GM12878 (cell line): Measurements from ENCODE around the gene IPO11.

Experiments
- BACH1 ChIP-seq: fragments of 450-650 bp; IDR thresholded peaks from 2 replicates; pipeline ENCODE4 v1.6.1; 2017; ENCODE audit warnings: mild to moderate bottlenecking, borderline replicate concordance
- EP300 ChIP-seq, 2 experiments: fragments of 150-350 bp in 1 of 2; IDR thresholded peaks; 2 replicates each; pipeline ENCODE4 v1.6.1; 2011 to 2012; ENCODE audit warnings: low read depth in 2 of 2, low read length in 2 of 2, borderline replicate concordance in 1 of 2, improper control_type of control experiment in 1 of 2, inconsistent platforms in 1 of 2; ENCODE audit not compliant: control insufficient read depth in 1 of 2
- NFIC ChIP-seq: IDR thresholded peaks from 2 replicates; pipeline ENCODE4 v1.6.1; 2012; ENCODE audit warnings: low read depth, mild to moderate bottlenecking, inconsistent platforms, low read length, moderate library complexity
- POLR2AphosphoS5 ChIP-seq: IDR thresholded peaks from 2 replicates; pipeline ENCODE4 v1.6.1; 2011; ENCODE audit warnings: mild to moderate bottlenecking, low read length, inconsistent platforms
- TARDBP ChIP-seq: IDR thresholded peaks from 2 replicates; pipeline ENCODE4 v1.6.1; 2016; ENCODE audit warnings: borderline replicate concordance
- TF ChIP-seq, protein P1 (sequence below): fragments of 150-350 bp; IDR thresholded peaks from 2 replicates; pipeline ENCODE4 v1.6.1; 2016; ENCODE audit warnings: low read depth, low read length
- TF ChIP-seq, protein P2 (sequence below): IDR thresholded peaks from 2 replicates; pipeline ENCODE4 v1.6.1; 2012; ENCODE audit warnings: low read depth, low read length, improper control_type of control experiment
- TF ChIP-seq, protein P3 (sequence below): IDR thresholded peaks from 2 replicates; pipeline ENCODE4 v1.6.1; 2012; ENCODE audit warnings: low read length, inconsistent platforms
- TF ChIP-seq, protein P4 (sequence below), 3 experiments: IDR thresholded peaks in 2 of 3; conservative IDR thresholded peaks in 1 of 3; 2 replicates each; pipeline ENCODE4 v1.5.1; 2011; ENCODE audit warnings: low read depth in 3 of 3, low read length in 3 of 3, mild to moderate bottlenecking in 3 of 3, control low read depth in 2 of 3, moderate library complexity in 2 of 3, inconsistent platforms in 1 of 3, mixed read lengths in 1 of 3; ENCODE audit not compliant: control insufficient read depth in 2 of 3, insufficient read depth in 1 of 3; ENCODE audit errors: extremely low read depth in 1 of 3

- TF ChIP-seq, protein P1, sequence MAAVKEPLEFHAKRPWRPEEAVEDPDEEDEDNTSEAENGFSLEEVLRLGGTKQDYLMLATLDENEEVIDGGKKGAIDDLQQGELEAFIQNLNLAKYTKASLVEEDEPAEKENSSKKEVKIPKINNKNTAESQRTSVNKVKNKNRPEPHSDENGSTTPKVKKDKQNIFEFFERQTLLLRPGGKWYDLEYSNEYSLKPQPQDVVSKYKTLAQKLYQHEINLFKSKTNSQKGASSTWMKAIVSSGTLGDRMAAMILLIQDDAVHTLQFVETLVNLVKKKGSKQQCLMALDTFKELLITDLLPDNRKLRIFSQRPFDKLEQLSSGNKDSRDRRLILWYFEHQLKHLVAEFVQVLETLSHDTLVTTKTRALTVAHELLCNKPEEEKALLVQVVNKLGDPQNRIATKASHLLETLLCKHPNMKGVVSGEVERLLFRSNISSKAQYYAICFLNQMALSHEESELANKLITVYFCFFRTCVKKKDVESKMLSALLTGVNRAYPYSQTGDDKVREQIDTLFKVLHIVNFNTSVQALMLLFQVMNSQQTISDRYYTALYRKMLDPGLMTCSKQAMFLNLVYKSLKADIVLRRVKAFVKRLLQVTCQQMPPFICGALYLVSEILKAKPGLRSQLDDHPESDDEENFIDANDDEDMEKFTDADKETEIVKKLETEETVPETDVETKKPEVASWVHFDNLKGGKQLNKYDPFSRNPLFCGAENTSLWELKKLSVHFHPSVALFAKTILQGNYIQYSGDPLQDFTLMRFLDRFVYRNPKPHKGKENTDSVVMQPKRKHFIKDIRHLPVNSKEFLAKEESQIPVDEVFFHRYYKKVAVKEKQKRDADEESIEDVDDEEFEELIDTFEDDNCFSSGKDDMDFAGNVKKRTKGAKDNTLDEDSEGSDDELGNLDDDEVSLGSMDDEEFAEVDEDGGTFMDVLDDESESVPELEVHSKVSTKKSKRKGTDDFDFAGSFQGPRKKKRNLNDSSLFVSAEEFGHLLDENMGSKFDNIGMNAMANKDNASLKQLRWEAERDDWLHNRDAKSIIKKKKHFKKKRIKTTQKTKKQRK = no peak
- no peak for TF ChIP-seq TARDBP
- no peak for TF ChIP-seq BACH1
- TF ChIP-seq, protein P2, sequence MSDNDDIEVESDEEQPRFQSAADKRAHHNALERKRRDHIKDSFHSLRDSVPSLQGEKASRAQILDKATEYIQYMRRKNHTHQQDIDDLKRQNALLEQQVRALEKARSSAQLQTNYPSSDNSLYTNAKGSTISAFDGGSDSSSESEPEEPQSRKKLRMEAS = no peak
- TF ChIP-seq EP300 (IDR thresholded peaks at IDR 0.05; ENCODE audit: borderline replicate concordance in 1 of 2, control insufficient read depth in 1 of 2, low read depth in 2 of 2, low read length in 2 of 2) = no peak
- no peak for TF ChIP-seq NFIC
- TF ChIP-seq, protein P3, sequence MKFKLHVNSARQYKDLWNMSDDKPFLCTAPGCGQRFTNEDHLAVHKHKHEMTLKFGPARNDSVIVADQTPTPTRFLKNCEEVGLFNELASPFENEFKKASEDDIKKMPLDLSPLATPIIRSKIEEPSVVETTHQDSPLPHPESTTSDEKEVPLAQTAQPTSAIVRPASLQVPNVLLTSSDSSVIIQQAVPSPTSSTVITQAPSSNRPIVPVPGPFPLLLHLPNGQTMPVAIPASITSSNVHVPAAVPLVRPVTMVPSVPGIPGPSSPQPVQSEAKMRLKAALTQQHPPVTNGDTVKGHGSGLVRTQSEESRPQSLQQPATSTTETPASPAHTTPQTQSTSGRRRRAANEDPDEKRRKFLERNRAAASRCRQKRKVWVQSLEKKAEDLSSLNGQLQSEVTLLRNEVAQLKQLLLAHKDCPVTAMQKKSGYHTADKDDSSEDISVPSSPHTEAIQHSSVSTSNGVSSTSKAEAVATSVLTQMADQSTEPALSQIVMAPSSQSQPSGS = no peak
- TF ChIP-seq, protein P4, sequence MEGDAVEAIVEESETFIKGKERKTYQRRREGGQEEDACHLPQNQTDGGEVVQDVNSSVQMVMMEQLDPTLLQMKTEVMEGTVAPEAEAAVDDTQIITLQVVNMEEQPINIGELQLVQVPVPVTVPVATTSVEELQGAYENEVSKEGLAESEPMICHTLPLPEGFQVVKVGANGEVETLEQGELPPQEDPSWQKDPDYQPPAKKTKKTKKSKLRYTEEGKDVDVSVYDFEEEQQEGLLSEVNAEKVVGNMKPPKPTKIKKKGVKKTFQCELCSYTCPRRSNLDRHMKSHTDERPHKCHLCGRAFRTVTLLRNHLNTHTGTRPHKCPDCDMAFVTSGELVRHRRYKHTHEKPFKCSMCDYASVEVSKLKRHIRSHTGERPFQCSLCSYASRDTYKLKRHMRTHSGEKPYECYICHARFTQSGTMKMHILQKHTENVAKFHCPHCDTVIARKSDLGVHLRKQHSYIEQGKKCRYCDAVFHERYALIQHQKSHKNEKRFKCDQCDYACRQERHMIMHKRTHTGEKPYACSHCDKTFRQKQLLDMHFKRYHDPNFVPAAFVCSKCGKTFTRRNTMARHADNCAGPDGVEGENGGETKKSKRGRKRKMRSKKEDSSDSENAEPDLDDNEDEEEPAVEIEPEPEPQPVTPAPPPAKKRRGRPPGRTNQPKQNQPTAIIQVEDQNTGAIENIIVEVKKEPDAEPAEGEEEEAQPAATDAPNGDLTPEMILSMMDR (IDR thresholded peaks at IDR 0.05 in 2 of 3, conservative IDR thresholded peaks at IDR 0.05 in 1 of 3; ENCODE audit: control insufficient read depth in 2 of 3, extremely low read depth in 1 of 3, insufficient read depth in 1 of 3, low read depth in 3 of 3, low read length in 3 of 3) = no peak
- TF ChIP-seq POLR2AphosphoS5 = no peak
Observed at GRCh38 chr5:62473209-62473608, 60.6 kb downstream of the IPO11 start.
